Stimulated activated CD4-positive, alpha-beta T cell treated with anti-CD3 and anti-CD28 coated beads, Interleukin-2, amount 100 ng/mL, for 48 hours (primary cell): ENCODE measurements around the gene CABLES1.

ENCODE experiments used
- DNase-seq, 2 donors: peaks; one replicate each; pipeline ENCODE4 v3.0.0-alpha.2; 2020

The CABLES1 gene

GRCh38 chr18:23171581-23172156, 36.4 kb downstream of the CABLES1 start:
- DNase-seq: no peak

DNA sequence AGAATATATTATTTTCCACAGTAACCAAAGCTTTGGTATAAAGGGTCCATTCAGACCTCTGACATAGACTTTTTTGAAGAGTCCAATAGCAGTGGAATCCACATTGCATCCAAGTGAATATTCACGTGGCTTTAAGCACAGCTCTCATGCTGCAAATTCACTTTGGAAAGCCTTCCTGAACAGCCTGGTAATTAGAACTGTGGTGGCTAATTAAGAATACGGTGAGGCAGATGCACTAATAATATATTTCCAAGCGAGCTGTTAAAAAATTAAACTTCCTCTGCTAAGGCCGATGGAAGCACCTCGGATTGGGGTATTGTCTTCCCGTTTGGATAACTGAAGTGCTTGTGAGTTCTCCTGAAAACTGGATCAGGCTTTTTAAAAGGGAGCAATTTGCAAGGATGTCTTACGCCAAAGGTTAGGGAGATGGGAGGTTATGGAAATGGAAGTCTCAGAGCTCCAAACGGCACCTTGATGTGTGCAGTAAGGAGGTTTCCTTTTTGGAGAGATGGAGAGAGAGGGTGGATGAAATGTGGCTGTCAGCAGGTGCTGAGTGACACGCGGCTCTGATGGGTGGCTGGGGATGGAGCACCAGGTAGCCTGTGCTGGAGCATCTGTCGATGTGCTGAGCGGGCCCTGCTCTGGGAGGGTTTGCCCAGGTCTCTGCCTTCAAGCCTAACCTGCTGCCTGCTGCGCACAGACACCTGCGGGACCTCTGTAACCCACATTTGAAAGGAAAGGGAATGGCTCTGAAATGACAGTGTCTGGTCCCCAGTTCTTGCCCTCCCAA, 37.5 kb downstream of the CABLES1 start:
- DNase-seq: no peak

GRCh38 chr18:23173912-23174311, 38.6 kb downstream of the CABLES1 start:
- no peak for DNase-seq

DNA sequence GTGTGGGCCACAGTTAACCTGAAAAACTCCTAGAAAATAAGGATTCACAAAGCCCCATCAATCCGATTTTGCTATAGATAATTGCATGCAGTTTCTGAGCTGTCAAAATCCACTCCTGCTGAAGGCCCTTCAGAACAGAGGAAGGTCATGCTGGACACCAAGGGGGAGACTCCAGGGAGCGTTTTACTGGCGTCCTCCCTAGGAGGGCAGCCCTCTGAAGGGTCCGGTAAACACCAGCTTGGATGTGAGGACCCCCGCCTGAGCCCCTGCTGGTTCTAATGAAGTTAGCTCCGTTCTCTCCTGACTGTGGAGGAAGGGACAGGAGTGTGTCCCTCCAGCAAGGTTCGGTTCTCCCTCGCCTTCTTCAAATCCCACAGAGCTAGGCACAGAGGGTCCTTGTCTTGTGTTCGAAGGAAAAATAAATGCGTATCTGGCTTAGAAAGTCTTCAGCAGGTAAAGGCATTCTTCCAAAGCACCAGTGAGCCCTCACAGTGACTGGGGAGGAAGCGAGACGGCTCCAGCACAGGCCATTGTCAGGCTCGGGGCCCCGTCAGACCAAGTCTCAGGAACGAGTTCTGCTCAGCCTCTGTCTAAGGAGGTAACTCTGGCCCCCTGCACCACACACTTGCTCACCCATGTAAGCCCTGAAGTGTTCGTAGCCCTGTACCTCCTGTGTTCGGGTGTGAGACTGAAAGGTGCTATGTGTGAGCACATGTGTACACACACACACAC, 41.6 kb downstream of the CABLES1 start:
- no peak for DNase-seq

DNA sequence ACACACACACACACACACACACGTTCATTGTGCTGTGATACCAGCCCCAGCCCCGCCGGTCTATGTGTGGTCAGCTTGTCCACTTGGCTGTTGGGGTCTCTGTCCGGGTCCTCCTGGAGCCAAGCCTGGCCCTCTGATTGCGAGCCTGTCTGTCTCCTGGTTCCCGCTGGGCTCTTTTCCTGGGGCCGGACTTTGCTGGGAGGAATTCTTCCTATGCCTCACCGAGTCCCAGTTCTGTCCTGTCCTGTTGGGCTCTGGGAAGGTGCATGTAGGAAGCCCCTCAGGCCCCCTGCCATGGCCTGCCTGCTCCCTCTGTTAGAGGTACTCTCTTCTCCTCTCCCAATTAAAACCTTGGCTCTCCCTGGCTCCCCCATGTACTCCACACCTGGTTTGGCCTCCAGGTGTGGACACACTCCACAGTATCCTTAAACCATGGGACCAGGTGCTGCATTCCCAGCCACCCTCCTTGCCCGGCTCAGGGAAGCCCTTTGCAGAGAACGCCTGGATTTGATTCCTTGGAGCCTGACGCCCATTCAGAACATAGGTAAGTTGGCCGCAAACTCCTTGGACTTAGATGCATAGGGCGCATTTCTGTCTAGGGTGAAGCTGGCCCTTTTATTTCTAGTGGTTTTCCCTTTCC, 42.3 kb downstream of the CABLES1 start:
- DNase-seq: no peak

DNA sequence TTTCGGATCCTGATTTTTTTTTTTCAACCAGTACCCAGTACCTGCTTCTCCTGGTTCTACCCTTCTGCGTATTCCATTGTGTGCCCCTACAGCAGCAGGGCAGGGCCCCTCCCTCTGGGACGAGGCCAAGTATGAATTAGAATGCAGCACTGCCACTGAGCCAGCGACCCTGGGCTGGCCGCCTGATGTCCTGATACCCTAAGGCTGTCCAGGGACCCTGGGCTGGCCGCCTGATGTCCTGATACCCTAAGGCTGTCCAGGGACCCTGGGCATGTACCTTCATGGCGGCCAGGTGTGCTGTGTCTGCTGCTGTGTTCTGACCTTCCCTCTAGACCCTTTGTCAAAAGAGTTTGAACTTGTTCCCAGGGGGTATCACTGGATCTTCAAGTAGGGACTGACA, 42.9 kb downstream of the CABLES1 start:
- no peak for DNase-seq

- no peak for DNase-seq
Measured at GRCh38 chr18:23178661-23179081, 43.4 kb downstream of the CABLES1 start.

GRCh38 chr18:23179416-23179815, 44.1 kb downstream of the CABLES1 start:
- no peak for DNase-seq

- DNase-seq: no peak
Measured at GRCh38 chr18:23181547-23181946, 46.3 kb downstream of the CABLES1 start.

DNA sequence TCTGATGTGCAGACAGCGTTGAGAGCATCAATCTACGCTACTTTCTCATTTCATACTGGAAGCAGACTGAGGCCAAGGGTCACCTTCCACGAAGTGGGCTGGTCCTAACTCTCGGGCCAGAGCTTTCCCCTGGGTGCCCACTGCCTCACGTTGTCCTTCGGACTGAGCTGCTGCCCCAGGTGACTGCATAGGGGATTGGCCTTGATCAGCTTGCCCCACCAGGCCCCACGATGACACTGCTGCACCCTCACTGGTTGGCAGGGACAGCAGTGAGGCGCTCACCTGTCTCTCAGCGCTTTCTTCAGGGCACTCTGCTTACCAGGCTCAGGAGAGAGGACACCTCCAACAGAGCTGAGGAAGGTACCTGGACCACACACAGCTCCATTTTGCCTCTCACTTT, 47.3 kb downstream of the CABLES1 start:
- no peak for DNase-seq

DNA sequence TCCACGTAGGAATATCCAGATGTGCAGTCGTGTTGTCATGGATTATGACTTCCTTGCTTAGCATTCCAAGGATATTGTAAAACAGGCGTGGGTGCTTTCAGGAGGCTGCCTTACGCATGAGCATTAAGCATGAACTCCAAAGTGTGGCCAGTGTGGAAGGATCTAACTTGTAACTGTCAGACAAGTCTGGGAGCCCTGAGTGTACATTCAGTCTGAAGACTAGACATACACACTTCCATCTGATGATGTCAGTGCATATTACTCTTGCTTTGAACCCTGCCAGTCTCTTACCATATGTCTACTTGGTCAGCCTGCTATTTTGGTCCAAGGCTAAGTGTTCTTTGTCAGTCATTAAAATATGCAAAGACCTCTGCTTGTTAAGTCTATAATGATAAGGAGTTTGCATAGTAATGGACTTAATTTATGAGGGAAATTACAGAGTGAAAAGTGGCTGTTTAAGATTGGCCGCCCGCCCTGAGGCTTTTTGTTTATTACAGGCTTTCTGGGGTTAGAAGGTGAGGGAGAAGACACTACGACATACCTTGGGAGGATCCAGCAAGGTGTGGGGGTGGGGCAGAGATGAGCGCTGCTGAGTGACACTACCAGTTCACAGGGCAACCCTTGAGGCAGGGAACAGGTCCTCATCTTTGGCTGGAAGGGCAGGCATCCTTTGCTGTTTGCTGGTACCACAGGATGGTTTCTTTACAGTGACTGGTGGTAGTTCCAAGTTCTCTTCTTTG, 48.3 kb downstream of the CABLES1 start:
- DNase-seq: no peak

DNA sequence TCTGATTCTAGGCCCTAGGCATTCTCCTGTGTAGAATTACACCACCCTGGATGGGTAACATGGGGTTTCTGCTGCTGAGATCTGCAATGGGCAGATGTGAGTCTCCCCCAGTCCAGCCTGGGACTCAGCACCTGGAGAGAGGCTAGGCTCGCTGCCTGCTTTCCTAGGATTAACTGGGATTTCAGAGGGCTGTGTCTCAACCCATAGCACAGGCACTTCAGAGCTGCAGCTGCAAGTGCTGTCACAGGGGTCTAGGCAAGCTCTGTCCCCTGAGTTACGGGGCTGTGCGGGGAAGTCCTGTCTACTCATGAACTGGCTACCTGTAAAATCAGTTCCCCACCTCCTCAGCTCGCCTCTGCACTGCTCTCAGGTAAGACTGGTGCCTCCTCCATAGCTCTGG, 51.5 kb downstream of the CABLES1 start:
- no peak for DNase-seq

DNA sequence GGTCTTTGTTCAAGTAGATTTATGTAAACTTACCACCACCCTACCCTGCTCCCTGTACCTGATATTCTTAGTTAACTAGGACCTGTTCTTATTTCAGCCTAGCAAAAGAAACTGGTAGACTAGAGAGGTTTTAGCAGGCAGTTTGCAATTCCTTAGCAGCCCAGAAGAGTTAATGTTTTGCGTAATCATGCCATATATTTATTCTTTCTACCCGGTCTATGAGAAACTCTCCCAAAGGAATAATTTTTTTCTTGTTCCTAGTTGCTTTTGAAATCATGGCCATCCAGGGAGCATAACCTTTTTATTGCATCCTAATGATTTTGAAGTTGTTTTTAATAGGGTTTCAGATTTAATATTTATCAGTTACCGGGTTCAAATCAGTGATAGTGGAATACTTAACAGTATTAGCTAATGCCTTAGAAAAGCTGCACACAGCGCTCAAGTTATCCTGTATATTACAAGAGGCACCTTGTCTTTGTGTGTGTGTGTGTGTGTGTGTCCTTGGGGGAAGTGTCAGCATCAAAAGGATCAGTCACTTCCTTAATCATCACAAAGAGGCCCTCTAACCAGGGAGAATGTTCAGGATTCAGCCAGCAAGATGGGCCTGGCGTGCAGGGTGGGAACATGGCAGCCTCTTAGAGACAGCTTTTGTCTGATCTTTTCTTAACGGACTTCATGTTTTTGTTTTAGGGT, 52.9 kb downstream of the CABLES1 start:
- no peak for DNase-seq

GRCh38 chr18:23189099-23189498, 53.8 kb downstream of the CABLES1 start:
- DNase-seq: no peak

- no peak for DNase-seq
Measured at GRCh38 chr18:23189768-23190661, 54.7 kb downstream of the CABLES1 start.

GRCh38 chr18:23191232-23191631, 55.9 kb downstream of the CABLES1 start:
- DNase-seq: no peak

DNA sequence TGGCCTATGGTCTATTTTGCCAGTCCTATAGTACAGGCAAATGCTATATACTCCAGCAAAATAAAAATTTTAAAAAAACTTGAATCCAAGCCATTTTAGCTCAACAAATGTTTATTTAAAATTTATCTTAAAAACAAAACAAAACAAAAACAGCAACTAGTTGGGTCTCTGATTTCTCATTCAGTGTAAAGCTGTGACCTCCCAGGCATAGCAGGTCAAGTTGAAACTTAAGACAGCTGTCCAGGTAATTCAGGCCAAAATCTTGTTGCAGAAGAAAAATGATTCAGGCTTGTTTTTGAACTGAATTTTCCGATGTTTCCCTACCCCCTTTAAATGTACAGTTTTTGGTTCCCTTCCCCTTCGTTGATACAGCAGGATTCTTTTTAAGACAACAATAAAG, 58.5 kb downstream of the CABLES1 start:
- DNase-seq: no peak

- DNase-seq: no peak
Measured at GRCh38 chr18:23194155-23194996, 59.1 kb downstream of the CABLES1 start.

DNA sequence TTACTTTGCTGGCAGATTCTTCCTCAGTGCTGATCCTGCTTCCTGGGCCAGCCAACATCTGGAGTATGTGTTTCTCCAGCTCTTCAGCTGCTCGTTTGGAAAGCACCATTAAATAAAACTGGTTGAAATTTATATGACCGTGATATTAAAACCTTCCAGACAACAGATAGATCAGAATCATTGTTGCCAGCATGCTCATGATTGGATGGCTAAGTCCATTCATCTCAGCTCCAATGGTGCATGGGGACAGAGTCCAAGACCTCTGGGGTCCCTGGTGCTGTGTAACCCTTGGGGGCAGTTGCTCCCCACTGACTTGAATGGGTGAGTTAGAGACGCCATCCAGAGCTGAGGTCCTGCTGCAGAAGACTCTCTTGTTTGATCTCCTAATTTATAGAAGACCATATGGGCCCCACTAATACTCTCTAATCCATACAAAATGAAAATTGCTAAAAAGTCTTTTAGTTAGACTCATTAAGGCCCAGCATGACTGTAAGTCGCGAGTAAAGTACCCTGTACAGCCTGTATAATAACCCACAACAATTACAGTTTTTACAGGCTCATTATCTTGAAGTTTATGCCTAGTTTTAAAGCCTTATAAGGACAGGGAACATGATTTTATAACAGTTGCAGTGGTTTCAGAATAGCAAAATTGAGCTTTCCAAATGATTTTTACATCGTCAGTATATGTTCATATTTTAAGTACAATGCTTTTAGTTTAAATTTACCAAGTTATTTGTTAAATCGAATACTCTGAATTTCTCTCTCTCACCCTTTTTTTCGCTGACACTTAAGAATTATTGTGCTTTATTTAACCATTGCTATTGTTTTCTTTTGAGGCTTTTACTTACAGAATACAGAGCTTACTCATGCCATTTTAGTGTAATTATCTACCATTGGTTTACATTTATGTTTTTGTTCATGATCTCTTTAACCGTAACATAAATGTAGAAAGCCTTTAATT, 60.0 kb downstream of the CABLES1 start:
- no peak for DNase-seq
